ENCODE measurements around the gene DOLPP1. TPM values are rescaled to one million over a fixed set of nuclear protein-coding genes. Genes with fewer than 3 reads are reported as not detected.

Gene DOLPP1
- total and polyA plus RNA-seq, 4 donors = 14.6 to 15.6 (median 15.0) TPM

- no peaks in the 10 kb centered on the region for H3K9me3 ChIP-seq (ENCODE audit: control insufficient read depth in 4 of 4, low read length in 3 of 4)
- peaks cover 4 to 25% (median 11%) of the 10 kb centered on the region in 4 donors for H3K36me3 ChIP-seq (ENCODE audit: control insufficient read depth in 4 of 4, insufficient read depth in 3 of 4, low read depth in 1 of 4, low read length in 3 of 4)
- H3K4me3 ChIP-seq (ENCODE audit: low read depth in 1 of 3, low read length in 3 of 3) = no peak overlapping the region
- TF ChIP-seq ATF3 (IDR thresholded peaks at IDR 0.05) (no peak), RAD21 (IDR thresholded peaks at IDR 0.05) (no peak), HNF4A (conservative IDR thresholded peaks at IDR 0.05) (no peak), MAX (IDR thresholded peaks at IDR 0.05) (no peak)
- no peak for DNase-seq (ENCODE audit: low spot score)
- no peak overlapping the region for H3K27ac ChIP-seq (ENCODE audit: low read depth in 1 of 2, low read length in 2 of 2)
- 81% methylated on average over 4 of the region's 4 CpGs for WGBS
- H3K9ac ChIP-seq (ENCODE audit: low read depth in 1 of 2, low read length in 2 of 2) = no peak overlapping the region
- no peaks in the 10 kb centered on the region for H3K27me3 ChIP-seq (ENCODE audit: control insufficient read depth in 4 of 4, insufficient read depth in 4 of 4, low read length in 3 of 4)
- H3K4me1 ChIP-seq (ENCODE audit: control insufficient read depth in 4 of 4, insufficient read depth in 4 of 4, low read length in 3 of 4) = peaks cover 3 to 12% (median 9%) of the 10 kb centered on the region in 4 donors
Observed at GRCh38 chr9:129118799-129119198, 37.9 kb downstream of the DOLPP1 start.

GRCh38 chr9:129121483-129121882 is 40.6 kb downstream of the DOLPP1 start:
- DNase-seq (ENCODE audit: low spot score) = no peak
- Histone ChIP-seq H3K4me1 (ENCODE audit: control insufficient read depth in 4 of 4, insufficient read depth in 4 of 4, low read length in 3 of 4) (no peaks in the 10 kb centered on the region), H3K4me3 (ENCODE audit: low read depth in 1 of 3, low read length in 3 of 3) (no peak overlapping the region), H3K27me3 (ENCODE audit: control insufficient read depth in 4 of 4, insufficient read depth in 4 of 4, low read length in 3 of 4) (no peaks in the 10 kb centered on the region), H3K27ac (ENCODE audit: low read depth in 1 of 2, low read length in 2 of 2) (no peak overlapping the region), H3K9ac (ENCODE audit: low read depth in 1 of 2, low read length in 2 of 2) (no peak overlapping the region), H3K9me3 (ENCODE audit: control insufficient read depth in 4 of 4, low read length in 3 of 4) (no peaks in the 10 kb centered on the region), H3K36me3 (ENCODE audit: control insufficient read depth in 4 of 4, insufficient read depth in 3 of 4, low read depth in 1 of 4, low read length in 3 of 4) (peaks cover 5 to 34% (median 15%) of the 10 kb centered on the region in 4 donors)
- WGBS = 64% methylated on average over 3 of the region's 3 CpGs
- no peak for TF ChIP-seq REST (IDR thresholded peaks at IDR 0.05)
- no peak for TF ChIP-seq JUND (IDR thresholded peaks at IDR 0.05)
- TF ChIP-seq HNF4A (conservative IDR thresholded peaks at IDR 0.05) = no peak
- no peak for TF ChIP-seq MAX (IDR thresholded peaks at IDR 0.05)
- no peak for TF ChIP-seq RXRA (IDR thresholded peaks at IDR 0.05)
- no peak for TF ChIP-seq HNF4G (IDR thresholded peaks at IDR 0.05)
- no peak for TF ChIP-seq SP1 (IDR thresholded peaks at IDR 0.05)
- TF ChIP-seq EGR1 (IDR thresholded peaks at IDR 0.05; ENCODE audit: low read depth in 2 of 2) = no peak
- TF ChIP-seq YY1 (IDR thresholded peaks at IDR 0.05) = no peak
- no peak for TF ChIP-seq TAF1 (conservative IDR thresholded peaks at IDR 0.05)
- TF ChIP-seq NR2F2 (IDR thresholded peaks at IDR 0.05) = no peak
- TF ChIP-seq GABPA (IDR thresholded peaks at IDR 0.05 in 1 of 2, conservative IDR thresholded peaks at IDR 0.05 in 1 of 2) = no peak
- TF ChIP-seq FOXA1 (IDR thresholded peaks at IDR 0.05) = no peak
- no peak for TF ChIP-seq RAD21 (IDR thresholded peaks at IDR 0.05)
- TF ChIP-seq CTCF (IDR thresholded peaks at IDR 0.05; ENCODE audit: low read depth, low read length, missing input control) = no peak
- no peak for TF ChIP-seq ATF3 (IDR thresholded peaks at IDR 0.05)
- TF ChIP-seq ZBTB33 (IDR thresholded peaks at IDR 0.05) = no peak
- TF ChIP-seq FOXA2 (IDR thresholded peaks at IDR 0.05) = no peak
